ENCODE results near the gene AGPAT2.
A peak's percentile ranks its signal among the peaks of the same experiment; 100 is the strongest.

Gene AGPAT2

DNA sequence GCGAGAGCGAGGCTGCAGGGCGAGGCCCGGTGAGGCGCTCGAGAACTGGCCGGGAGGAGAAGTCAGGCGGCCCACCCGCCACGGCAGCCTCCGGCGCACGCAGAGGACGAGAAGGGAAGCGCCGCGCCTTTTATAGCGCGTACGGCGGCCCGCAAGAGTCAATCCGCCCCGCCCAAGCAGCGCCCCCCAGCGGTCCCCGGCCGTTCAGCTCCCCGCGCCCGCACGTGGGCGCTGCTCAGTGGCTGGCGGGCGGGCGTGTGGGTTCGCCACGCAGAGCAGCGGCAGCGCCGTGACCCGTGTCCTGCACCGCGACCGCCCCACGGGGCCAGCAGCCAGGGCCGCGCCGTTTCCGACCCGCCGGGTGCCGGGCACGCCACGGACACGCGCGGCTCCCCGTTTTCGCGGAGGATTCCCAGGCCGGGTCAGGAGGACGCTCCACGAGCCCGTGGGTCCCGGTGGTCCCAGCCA lies 40.9 kb upstream of the AGPAT2 start (continued):
- TF ChIP-seq, protein P1, sequence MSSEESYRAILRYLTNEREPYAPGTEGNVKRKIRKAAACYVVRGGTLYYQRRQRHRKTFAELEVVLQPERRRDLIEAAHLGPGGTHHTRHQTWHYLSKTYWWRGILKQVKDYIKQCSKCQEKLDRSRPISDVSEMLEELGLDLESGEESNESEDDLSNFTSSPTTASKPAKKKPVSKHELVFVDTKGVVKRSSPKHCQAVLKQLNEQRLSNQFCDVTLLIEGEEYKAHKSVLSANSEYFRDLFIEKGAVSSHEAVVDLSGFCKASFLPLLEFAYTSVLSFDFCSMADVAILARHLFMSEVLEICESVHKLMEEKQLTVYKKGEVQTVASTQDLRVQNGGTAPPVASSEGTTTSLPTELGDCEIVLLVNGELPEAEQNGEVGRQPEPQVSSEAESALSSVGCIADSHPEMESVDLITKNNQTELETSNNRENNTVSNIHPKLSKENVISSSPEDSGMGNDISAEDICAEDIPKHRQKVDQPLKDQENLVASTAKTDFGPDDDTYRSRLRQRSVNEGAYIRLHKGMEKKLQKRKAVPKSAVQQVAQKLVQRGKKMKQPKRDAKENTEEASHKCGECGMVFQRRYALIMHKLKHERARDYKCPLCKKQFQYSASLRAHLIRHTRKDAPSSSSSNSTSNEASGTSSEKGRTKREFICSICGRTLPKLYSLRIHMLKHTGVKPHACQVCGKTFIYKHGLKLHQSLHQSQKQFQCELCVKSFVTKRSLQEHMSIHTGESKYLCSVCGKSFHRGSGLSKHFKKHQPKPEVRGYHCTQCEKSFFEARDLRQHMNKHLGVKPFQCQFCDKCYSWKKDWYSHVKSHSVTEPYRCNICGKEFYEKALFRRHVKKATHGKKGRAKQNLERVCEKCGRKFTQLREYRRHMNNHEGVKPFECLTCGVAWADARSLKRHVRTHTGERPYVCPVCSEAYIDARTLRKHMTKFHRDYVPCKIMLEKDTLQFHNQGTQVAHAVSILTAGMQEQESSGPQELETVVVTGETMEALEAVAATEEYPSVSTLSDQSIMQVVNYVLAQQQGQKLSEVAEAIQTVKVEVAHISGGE (tag by site-specific recombination; conservative IDR thresholded peaks at IDR 0.05; ENCODE audit: low read depth) = 0 out of 2 replicates have a peak, but pooled peaks have one; percentile 39
- peak; percentile 52; the same call in 1 of the 2 replicates for TF ChIP-seq YY2 (tag by site-specific recombination; IDR thresholded peaks at IDR 0.05)
- TF ChIP-seq ZNF473 (tag by site-specific recombination; IDR thresholded peaks at IDR 0.05) = no peak
- peak; percentile 96 for TF ChIP-seq ZBTB8A (tag by site-specific recombination; IDR thresholded peaks at IDR 0.05)
- no peak for TF ChIP-seq ZNF701 (tag by site-specific recombination; IDR thresholded peaks at IDR 0.05)
- TF ChIP-seq ZNF501 (tag by site-specific recombination; IDR thresholded peaks at IDR 0.05) = 0 out of 2 replicates have a peak, but pooled peaks have one; percentile 58
- TF ChIP-seq, protein P2, sequence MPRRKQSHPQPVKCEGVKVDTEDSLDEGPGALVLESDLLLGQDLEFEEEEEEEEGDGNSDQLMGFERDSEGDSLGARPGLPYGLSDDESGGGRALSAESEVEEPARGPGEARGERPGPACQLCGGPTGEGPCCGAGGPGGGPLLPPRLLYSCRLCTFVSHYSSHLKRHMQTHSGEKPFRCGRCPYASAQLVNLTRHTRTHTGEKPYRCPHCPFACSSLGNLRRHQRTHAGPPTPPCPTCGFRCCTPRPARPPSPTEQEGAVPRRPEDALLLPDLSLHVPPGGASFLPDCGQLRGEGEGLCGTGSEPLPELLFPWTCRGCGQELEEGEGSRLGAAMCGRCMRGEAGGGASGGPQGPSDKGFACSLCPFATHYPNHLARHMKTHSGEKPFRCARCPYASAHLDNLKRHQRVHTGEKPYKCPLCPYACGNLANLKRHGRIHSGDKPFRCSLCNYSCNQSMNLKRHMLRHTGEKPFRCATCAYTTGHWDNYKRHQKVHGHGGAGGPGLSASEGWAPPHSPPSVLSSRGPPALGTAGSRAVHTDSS (tag by site-specific recombination; IDR thresholded peaks at IDR 0.05) = peak; percentile 40; the same call in 1 of the 2 replicates
- no peak for TF ChIP-seq GLI4 (tag by site-specific recombination; IDR thresholded peaks at IDR 0.05)
- TF ChIP-seq, protein P3, sequence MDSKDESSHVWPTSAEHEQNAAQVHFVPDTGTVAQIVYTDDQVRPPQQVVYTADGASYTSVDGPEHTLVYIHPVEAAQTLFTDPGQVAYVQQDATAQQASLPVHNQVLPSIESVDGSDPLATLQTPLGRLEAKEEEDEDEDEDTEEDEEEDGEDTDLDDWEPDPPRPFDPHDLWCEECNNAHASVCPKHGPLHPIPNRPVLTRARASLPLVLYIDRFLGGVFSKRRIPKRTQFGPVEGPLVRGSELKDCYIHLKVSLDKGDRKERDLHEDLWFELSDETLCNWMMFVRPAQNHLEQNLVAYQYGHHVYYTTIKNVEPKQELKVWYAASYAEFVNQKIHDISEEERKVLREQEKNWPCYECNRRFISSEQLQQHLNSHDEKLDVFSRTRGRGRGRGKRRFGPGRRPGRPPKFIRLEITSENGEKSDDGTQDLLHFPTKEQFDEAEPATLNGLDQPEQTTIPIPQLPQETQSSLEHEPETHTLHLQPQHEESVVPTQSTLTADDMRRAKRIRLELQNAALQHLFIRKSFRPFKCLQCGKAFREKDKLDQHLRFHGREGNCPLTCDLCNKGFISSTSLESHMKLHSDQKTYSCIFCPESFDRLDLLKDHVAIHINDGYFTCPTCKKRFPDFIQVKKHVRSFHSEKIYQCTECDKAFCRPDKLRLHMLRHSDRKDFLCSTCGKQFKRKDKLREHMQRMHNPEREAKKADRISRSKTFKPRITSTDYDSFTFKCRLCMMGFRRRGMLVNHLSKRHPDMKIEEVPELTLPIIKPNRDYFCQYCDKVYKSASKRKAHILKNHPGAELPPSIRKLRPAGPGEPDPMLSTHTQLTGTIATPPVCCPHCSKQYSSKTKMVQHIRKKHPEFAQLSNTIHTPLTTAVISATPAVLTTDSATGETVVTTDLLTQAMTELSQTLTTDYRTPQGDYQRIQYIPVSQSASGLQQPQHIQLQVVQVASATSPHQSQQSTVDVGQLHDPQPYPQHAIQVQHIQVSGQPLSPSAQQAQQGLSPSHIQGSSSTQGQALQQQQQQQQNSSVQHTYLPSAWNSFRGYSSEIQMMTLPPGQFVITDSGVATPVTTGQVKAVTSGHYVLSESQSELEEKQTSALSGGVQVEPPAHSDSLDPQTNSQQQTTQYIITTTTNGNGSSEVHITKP (tag by site-specific recombination; IDR thresholded peaks at IDR 0.05) = no peak; the same call in 1 of the 2 replicates
- TF ChIP-seq ZNF335 (tag by site-specific recombination; conservative IDR thresholded peaks at IDR 0.05) = no peak
- TF ChIP-seq ZNF555 (tag by site-specific recombination; conservative IDR thresholded peaks at IDR 0.05) = no peak
- TF ChIP-seq, protein P4, sequence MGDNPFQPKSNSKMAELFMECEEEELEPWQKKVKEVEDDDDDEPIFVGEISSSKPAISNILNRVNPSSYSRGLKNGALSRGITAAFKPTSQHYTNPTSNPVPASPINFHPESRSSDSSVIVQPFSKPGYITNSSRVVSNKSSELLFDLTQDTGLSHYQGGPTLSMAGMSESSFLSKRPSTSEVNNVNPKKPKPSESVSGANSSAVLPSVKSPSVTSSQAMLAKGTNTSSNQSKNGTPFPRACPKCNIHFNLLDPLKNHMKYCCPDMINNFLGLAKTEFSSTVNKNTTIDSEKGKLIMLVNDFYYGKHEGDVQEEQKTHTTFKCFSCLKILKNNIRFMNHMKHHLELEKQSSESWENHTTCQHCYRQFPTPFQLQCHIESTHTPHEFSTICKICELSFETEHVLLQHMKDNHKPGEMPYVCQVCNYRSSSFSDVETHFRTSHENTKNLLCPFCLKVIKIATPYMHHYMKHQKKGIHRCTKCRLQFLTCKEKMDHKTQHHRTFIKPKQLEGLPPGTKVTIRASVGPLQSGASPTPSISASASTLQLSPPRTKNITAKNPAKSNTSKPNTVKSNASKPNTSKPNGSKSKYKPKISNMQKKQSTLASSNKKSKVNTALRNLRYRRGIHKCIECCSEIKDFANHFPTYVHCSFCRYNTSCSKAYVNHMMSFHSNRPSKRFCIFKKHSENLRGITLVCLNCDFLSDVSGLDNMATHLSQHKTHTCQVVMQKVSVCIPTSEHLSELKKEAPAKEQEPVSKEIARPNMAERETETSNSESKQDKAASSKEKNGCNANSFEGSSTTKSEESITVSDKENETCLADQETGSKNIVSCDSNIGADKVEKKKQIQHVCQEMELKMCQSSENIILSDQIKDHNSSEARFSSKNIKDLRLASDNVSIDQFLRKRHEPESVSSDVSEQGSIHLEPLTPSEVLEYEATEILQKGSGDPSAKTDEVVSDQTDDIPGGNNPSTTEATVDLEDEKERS (tag by site-specific recombination; IDR thresholded peaks at IDR 0.05) = no peak
- peak; percentile 87 for TF ChIP-seq ZNF324 (tag by site-specific recombination; IDR thresholded peaks at IDR 0.05)
- TF ChIP-seq ZFHX2 (tag by site-specific recombination; conservative IDR thresholded peaks at IDR 0.05) = peak; percentile 91
- TF ChIP-seq, protein P5, sequence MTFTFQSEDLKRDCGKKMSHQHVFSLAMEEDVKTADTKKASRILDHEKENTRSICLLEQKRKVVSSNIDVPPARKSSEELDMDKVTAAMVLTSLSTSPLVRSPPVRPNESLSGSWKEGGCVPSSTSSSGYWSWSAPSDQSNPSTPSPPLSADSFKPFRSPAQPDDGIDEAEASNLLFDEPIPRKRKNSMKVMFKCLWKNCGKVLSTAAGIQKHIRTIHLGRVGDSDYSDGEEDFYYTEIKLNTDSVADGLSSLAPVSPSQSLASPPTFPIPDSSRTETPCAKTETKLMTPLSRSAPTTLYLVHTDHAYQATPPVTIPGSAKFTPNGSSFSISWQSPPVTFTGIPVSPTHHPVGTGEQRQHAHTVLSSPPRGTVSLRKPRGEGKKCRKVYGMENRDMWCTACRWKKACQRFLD (tag by site-specific recombination; IDR thresholded peaks at IDR 0.05) = no peak
- TF ChIP-seq ZNF221 (tag by site-specific recombination; IDR thresholded peaks at IDR 0.05; ENCODE audit: borderline replicate concordance) = no peak
- no peak for TF ChIP-seq ZNF211 (tag by site-specific recombination; IDR thresholded peaks at IDR 0.05; ENCODE audit: low read depth)
- no peak for TF ChIP-seq REST (tag by site-specific recombination; IDR thresholded peaks at IDR 0.05)
- no peak for TF ChIP-seq ZNF776 (tag by site-specific recombination; IDR thresholded peaks at IDR 0.05; ENCODE audit: borderline replicate concordance)
- peak; percentile 28; the same call in 1 of the 2 replicates for TF ChIP-seq BCL11B (tag by site-specific recombination; IDR thresholded peaks at IDR 0.05; ENCODE audit: low read depth)
- TF ChIP-seq TRIM28 (IDR thresholded peaks at IDR 0.05; ENCODE audit: borderline replicate concordance, low read length) = no peak
- no peak for TF ChIP-seq ZNF23 (tag by site-specific recombination; IDR thresholded peaks at IDR 0.05; ENCODE audit: borderline replicate concordance)
- TF ChIP-seq ZNF677 (tag by site-specific recombination; IDR thresholded peaks at IDR 0.05) = no peak
- TF ChIP-seq ZNF548 (tag by site-specific recombination; IDR thresholded peaks at IDR 0.05) = no peak
